ENCODE data around the gene FRMD4A. TPM values are rescaled to one million over a fixed set of nuclear protein-coding genes. Genes with fewer than 3 reads are reported as not detected.

Gene FRMD4A
- total and polyA plus RNA-seq, 10 of the 15 experiments (the other 5 are each of a cell fraction or from before 2014, with no cell fraction given), result 17.8 to 75.2 (median 39.1) TPM

GRCh38 chr10:14023673-14024328 is 306.9 kb downstream of the FRMD4A start:
- H3K79me2 ChIP-seq (ENCODE audit: control insufficient read depth, insufficient read depth, low read length), result no peaks in the 10 kb centered on the region; the same call in none of the 2 replicates
- no peaks in the 10 kb centered on the region for H3K9me3 ChIP-seq (replicated peaks; ENCODE audit: control insufficient read depth, insufficient read depth, low read length)
- SMC1A ChIA-PET (ENCODE audit: uncharacterized antibody, unreplicated experiment), result interaction anchor here (1.3 to 9.2 kb wide), 6 partner anchors 10 to 237 kb away, joined by 3 to 70 read pairs (median 6); no protein-coding TSS in a partner anchor
- ATAC-seq (no peak), FAIRE-seq (no peak), DNase-seq (ENCODE audit: low read depth, low spot score) (no peak)
- intact Hi-C loops (cut with micrococcal nuclease; ENCODE audit: unreplicated experiment), result no loop called here
- peak overlapping the region; percentile 57; the same call in 1 of the 2 replicates for H3K27ac ChIP-seq (ENCODE audit: control insufficient read depth, insufficient read depth)
- H3K4me2 ChIP-seq (ENCODE audit: control insufficient read depth, insufficient read depth), result peak overlapping the region; percentile 57; the same call in 1 of the 2 replicates
- H3K4me1 ChIP-seq (ENCODE audit: control insufficient read depth, insufficient read depth, low read length), result no peaks in the 10 kb centered on the region; the same call in 1 of the 2 replicates
- POLR2A ChIA-PET, result interaction anchor here (1.3 kb wide), 1 partner anchor 14 kb away, joined by 7 read pairs; no protein-coding TSS in a partner anchor
- RAD21 ChIA-PET (ENCODE audit: unreplicated experiment), result interaction anchor here (0.6 to 1.7 kb wide), 9 partner anchors 13 to 366 kb away, joined by 3 to 8 read pairs (median 3); no protein-coding TSS in a partner anchor
- peak overlapping the region; percentile 46; the same call in 1 of the 2 replicates for H3K9ac ChIP-seq (ENCODE audit: control insufficient read depth, insufficient read depth, low read length)
- no peaks in the 10 kb centered on the region for H4K20me1 ChIP-seq (ENCODE audit: control insufficient read depth, insufficient read depth)
- TF ChIP-seq SP1 (IDR thresholded peaks at IDR 0.05; ENCODE audit: low read depth, low read length) (no peak), POLR2AphosphoS5 (IDR thresholded peaks at IDR 0.05; ENCODE audit: low read length) (no peak), IKZF1 (conservative IDR thresholded peaks at IDR 0.05) (0 out of 2 replicates have a peak, but pooled peaks have one; percentile 8), SREBF2 (IDR thresholded peaks at IDR 0.05; ENCODE audit: low read length) (no peak), ZNF217 (IDR thresholded peaks at IDR 0.05) (no peak), TCF7 (IDR thresholded peaks at IDR 0.05; ENCODE audit: borderline replicate concordance) (no peak), CTCF (IDR thresholded peaks at IDR 0.05 in 2 of 3, conservative IDR thresholded peaks at IDR 0.05 in 1 of 3; ENCODE audit: control insufficient read depth in 2 of 3, extremely low read depth in 1 of 3, insufficient read depth in 1 of 3, low read depth in 3 of 3, low read length in 3 of 3) (no peak), KLF5 (IDR thresholded peaks at IDR 0.05; ENCODE audit: partially characterized antibody) (no peak), USF1 (IDR thresholded peaks at IDR 0.05; ENCODE audit: borderline replicate concordance, extremely low read length, insufficient read depth, low read depth, low read length) (no peak)
- H3K4me3 ChIP-seq, result peak overlapping the region; percentile 48; the same call in 1 of the 2 replicates
- in situ Hi-C loops (cut with MboI), result no loop called here
- BruUV-seq (replicated peaks), result no TSS peak
- WGBS (ENCODE audit: insufficient coverage, insufficient replicate concordance, low lambda C conversion rate, missing lambda C conversion rate), result 13% methylated on average over 7 of the region's 7 CpGs
- CTCF ChIA-PET, result interaction anchor here (0.6 to 1.1 kb wide), 3 partner anchors 18 to 94 kb away, joined by 3 to 4 read pairs (median 3); no protein-coding TSS in a partner anchor
- no peaks in the 10 kb centered on the region; a peak in 2 of 4 replicates for H3K27me3 ChIP-seq (replicated peaks in 1 of 2; ENCODE audit: control insufficient read depth in 2 of 2, insufficient read depth in 2 of 2, low read length in 1 of 2)
- no peaks in the 10 kb centered on the region for H3K36me3 ChIP-seq (ENCODE audit: control insufficient read depth in 2 of 2, insufficient read depth in 2 of 2, low read length in 1 of 2)
- H2AFZ ChIP-seq (ENCODE audit: control insufficient read depth, low read depth, low read length), result no peak overlapping the region; the same call in 1 of the 2 replicates

Data from GM12878 (cell line).